Right hindlimb (tissue), 1 donor: ENCODE data around the gene BMP6.
"Not testable (repeated sequence)": the region's sequence is repeated elsewhere in the genome, so short reads cannot be mapped to it uniquely, and the experiment has no call there.

Experiments
- DNase-seq: peaks from one replicate; pipeline ENCODE4 v3.0.0-alpha.2; 2018

The BMP6 gene

DNA sequence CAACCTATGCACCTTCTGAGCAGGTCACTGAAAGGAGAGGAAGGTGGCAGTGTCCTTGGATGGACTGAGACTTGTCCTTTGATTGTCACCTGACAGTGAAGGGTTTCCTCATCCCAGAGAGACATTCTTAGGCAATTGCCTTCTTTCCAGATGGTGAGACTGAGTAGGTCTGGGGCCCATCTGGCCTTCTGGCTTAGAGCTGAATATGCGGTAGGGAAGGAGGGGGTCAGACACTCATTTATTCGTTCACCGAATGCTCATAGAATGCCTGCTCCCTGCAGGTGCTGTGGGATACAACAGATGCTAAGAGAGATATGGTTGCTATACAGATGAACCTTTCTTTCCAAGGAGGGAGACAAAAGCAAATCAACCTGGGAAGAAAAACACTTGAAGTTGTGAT is 76.8 kb downstream of the BMP6 start:
- no peak for DNase-seq

DNA sequence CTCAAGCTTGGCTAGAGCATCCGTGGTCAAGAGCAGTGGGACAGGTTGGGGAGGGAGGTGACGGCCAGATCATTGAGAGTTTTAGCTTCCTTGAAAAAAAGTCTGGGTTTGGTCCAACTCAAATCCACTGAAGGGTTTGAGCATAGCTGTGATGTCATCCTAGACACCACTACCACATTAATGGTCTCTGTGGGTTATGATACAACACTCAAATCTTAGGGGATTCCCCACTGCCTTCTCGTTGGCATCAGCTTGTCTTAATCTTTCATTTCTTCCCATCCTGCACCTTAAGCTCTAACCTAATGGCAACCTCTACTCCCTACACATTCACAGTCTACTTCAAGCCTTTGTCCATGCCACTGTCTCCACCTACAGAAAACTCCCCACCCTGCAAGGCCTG is 77.3 kb downstream of the BMP6 start:
- no peak for DNase-seq

DNA sequence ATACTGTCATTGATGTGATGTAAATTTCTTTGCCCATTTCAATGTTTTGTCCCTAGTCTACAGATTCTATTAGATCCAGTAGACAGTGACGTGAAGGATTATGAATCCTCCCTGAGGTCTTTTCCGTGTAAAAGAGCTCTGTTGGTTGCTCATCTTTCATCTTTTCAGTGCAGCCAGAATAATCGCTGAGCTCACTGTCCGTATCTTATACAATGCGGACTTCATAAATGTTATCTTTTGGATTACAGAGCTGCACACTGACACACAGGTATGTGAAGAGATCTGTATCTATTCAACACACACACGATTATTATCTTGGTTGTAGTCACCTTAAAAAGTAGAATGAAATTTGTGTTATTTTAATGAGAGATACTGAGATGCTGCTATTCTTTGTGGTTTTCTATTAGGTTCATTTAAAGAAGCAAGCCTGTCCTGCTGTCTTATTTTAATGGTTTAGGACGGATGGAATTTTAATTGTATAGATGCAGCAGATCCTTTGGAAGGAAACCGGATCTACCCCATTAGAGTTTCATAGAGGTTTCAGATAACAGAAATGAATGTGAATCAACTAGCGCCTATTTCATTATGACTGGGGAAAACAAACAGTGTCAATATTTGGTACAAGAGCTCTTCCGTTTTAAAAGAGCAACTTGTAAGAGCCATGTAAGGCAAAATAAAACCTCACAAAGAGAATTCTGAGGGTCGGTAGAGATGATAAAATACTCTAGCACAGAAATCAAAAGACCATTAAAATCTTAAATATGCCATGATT is 79.4 kb downstream of the BMP6 start:
- DNase-seq = no peak

DNA sequence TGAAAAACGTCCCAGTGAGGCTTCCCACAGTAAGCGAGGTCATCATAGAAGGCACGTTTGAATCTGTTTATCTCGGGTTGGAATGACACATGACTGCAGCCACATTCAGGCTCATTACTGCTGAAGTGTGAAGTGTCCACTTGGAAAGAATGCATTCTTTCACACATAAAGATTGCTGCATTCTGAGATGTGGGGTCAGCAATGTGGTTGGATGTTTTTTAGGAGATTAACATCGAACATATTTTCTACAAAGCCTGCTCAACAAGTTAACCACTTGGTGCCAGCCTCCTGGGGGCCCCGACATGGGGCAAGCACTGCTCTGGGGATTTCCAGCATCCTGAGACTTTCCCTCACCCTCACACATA is 79.9 kb downstream of the BMP6 start:
- DNase-seq = no peak

DNA sequence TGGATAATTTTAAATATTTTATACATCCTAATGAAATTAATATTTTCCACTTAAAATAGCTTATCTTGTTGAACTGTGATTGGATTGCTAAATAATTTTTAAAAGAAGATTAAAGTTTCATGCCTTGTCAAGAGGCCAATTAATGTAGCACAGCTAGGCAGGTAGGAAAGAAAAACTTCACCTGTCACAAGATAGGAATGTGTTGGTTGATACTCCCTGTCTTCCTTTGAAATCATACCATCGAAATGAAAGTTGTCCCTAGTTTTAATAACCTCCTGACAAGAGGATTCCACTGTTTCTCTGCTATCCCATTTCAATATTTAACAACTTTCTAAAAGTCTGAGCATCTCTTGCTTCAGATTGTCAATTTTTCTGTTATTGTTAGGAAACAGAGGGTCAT is 80.8 kb downstream of the BMP6 start:
- no peak for DNase-seq

DNA sequence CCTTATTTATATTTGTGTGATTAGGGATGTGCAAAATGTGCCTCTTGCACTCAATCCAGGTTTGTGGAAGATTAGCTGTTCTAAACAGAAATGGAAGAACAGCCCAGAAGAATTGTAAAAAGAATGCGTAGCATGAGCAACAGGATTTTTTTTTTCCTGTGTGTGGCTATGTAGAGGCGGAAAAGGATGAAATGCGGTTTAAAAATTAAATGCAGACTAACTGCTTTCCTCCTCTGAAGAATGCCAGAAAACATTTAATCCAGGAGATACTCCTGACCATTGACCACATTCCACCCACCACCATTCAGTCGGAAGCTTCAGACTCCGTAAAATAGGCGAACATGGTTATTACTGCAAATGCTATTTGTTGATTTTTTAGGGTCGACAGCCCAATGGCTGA is 83.4 kb downstream of the BMP6 start:
- DNase-seq = no peak

DNA sequence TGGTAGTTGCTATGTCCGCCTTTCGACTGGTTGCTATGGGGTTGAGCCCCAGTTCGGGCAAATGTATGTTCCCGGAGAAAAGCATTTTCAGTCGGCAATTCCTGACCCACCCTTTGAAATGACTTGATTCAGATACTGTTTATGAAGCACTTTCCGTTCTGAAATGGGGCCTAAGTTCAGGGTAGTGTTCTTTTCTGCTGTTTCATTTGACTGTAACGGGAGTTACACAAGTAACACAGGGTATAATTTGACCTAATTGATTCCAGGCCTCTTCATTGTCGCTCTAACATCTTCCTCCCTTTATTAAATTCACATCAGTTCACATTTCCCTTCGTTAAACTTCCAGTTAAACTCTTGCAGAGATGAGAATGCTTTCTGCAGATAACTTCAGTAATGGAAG is 85.5 kb downstream of the BMP6 start:
- DNase-seq = no peak

DNA sequence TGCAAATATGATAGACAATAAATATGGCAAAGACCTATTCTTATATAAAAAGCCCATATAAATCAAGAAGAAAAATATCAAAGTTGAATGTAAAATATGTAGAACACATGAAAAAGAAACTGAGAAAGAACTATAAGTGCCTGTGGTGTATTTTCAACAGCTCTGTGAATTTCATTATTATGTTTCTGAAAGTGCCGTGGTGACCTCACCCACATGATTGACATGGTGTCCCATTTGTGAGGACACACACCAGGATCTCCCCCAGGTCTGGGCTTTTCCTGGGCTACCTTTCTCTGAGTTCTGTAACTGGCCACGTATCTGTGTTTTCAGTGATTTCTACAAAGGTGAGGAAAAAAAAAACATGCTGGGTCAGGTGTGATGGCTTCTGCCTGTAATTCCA is 86.7 kb downstream of the BMP6 start:
- DNase-seq = no peak

DNA sequence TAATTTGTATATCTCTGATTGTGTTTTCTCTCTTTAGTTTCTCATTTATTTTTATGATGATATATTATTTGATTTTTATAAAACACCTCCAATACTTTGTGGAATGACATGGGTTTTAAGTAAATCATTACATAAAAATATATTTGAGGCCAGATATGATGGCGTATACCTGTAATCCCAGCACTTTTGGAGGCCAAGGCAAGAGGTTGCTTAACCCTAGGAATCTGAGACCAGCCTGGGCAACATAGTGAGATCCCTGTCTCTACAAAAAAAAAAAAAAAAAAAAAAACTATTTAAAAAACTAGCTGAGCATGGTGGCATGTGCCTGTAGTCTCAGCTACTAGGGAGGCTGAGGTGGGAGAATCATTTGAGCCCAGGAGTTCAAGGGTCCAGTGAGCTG is 87.3 kb downstream of the BMP6 start:
- no peak for DNase-seq

DNA sequence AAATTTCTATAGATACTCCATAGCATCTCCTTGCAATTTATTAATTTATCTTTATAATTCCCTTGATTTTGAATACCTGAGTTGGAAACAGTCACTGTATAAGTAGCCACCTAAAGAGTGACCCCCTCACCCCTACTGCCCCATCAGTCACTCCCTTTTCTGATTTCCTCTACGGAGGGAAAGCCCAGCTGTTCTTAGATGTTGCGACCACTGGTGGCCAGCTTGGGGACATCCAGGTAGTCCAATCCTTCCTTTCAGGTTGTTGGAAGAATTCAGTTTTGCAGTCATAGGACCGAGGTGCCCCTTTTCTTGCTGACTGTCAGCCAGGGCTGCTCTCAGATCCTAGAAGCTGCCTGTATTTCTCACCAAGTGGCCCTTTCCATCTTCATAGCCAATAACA is 87.8 kb downstream of the BMP6 start:
- no peak for DNase-seq

DNA sequence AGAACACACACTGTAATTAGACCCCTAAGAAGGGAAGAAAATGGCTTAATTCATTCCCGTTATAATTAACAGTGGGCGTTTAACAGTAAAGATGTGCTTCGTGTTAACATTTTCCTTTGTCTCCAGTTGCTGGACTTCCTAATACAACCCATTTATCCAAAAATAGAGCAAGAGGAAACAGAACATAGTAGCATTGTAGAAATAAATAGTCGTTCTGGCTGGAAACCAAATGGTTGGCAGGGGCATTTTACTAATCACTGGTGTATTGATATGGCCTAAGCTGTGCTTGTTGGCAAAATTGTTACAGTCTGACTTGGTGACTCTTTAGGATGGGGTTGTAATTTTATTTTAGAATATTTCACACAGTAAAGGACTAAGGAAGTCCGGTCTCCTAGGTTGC is 89.8 kb downstream of the BMP6 start:
- DNase-seq = no peak

DNA sequence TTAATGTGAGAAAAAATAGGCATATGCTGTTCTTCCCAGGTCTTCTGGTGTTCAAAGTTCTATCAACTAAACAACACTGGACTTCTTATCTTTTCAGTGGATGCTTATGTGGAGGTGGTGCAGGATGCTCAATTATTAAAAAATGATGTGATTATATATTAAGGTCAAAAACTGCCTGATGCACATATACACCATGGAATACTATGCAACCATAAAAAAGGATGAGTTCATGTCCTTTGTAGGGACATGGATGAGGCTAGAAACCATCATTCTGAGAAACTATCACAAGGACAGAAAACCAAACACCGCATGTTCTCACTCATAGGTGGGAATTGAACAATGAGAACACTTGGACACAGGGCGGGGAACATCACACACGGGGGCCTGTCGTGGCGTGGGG is 91.3 kb downstream of the BMP6 start:
- not testable (repeated sequence) for DNase-seq

DNA sequence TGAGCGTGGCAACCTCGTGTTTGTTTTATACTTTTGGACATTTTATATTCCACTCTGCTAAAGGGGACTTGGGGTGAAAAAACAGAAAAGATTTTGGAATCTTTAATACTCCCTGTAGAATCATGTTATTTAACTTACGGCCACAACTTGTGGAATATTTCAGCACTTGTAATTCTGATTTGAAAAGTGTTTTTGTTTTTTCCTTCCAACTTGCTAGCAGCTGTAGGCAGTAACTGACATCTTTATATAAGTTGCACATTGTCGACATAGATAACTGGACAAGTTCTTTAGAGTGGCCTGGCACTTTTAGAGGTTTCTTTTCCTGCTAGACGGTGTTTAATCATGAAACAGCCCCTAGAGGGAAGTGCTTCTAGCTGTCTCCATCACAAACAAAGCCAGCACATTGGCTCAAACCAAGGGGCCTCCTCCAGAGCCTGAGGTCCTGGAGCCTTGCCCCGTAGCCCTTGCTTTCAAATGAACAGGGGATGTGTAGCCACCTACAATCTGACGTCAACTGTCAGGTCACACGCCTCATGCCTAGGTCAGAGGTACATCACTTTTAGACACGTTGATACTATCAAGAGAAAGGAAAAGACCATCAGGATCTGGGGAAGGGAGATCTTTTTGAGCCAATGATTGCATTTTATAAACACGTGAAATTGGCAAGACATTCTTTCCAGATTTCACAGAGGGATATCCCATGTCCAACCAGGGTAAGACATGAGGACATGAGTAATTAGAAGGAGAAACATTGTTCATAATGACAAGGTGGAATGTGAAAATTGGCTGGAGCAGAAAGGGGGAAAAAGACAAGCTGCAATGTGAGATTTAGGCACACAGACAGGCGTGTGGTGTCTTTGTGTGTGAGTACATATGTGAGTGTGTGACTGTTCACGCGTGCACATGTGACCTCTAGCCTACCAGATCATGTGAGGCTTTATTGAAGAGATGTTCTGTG is 92.6 kb downstream of the BMP6 start:
- DNase-seq = no peak

DNA sequence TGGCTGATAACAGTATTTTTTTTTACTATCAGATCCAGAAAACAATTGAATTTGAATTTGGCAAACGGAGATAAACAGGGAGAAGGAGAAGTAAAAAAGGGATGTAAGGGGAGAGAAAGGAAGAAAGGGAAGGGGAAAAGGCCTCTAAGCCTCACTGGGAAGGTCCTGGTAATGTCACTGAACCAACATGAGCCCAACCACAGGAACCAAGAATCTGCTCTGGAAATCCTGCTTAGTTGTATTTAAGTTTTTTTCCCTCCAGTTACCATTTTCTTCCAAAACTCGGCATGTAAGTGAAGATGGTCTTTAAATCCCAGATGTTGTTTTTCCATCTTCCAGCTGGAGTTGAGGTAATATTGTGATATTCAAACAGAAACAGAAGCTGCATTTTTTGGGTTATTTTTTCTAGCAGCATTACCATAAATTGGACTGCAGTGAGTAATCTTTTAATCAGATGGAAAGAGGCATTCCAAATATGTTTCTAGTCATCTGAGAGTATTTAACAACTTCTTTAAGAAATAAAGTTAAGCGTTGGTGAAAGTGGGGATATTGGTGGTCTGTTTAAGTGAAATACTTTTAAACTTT is 93.6 kb downstream of the BMP6 start:
- DNase-seq = no peak

DNA sequence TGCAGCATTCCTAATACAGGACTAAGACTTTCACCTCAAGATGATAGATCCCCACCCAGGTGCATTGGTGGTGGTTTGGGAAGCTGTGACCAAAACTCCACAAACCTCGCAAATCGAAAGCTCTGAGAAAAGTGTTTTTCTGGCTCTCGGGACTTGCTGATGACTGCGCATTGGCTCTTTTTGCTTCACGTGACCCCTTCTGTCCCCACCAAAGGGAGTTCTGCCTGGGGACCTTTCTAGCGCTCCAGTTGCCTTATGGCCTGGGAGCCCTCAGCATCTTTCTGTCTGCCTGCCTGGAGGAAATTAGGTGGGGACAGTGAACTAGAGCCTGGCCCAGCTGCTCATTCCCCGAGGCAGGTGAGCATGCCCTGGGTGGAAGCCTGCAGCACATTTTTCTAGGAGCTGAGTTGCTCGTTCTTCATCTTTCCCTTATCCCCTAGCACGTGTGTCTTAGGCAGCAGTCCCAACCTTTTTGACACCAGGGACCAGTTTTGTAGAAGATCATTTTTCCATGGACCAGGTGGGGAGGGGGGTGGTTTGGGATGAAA is 94.5 kb downstream of the BMP6 start:
- no peak for DNase-seq

DNA sequence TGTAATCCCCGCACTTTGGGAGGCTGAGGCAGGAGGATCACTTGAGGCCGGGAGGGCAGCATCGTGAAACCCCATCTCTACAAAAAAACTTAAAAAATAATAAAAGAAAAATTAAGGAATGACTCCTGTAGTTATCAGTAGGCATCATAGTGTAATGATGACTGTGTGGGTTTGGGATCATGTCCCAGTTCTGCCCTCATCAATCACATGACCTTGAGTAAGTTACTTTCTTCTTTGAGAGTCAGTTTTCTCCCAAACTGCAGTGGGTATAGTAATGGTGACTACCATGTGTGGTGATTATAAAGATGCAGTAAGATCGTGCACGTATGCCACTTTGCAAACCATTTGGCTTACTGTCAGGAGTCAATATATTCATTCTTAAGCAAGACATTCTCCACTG is 95.5 kb downstream of the BMP6 start:
- no peak for DNase-seq

DNA sequence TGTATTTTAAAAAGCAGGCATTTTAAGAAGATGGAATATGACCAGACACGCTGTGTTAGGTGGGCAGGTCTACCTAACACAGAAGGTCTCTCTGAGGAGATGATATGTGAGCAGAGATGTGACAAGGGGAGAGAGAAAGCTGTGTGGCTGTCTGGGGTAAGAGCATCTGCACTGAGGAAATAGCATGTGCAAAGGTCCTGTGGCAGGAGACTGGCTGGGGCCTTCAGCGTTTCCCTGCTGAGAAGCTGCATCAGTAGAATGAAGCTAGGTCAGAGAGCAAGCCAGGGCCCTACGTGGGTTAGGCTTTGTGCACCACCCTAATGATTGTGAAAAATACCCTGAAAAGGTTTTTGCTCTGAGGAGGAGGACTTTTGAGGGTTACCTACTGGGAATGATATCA is 97.7 kb downstream of the BMP6 start:
- no peak for DNase-seq

DNA sequence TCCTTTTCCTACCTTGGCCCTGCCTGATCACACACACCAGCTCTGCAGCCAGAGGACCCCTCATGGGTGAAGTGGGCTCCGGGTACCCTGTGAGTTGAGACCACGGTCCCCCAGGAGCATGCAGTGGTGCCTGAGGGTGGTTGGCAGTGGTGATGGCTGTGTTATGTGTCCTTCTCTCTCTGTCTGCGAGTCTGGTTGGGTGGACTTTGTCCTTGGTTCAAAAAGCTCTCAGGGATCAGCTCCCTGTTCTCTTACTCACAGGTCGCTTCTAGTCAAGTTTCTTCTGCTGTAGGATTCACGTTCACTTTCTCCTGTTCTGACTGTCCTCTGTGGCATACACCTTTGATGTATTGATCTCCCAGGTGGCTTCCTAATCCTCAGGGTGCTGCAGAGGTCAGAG is 100.1 kb downstream of the BMP6 start:
- no peak for DNase-seq

DNA sequence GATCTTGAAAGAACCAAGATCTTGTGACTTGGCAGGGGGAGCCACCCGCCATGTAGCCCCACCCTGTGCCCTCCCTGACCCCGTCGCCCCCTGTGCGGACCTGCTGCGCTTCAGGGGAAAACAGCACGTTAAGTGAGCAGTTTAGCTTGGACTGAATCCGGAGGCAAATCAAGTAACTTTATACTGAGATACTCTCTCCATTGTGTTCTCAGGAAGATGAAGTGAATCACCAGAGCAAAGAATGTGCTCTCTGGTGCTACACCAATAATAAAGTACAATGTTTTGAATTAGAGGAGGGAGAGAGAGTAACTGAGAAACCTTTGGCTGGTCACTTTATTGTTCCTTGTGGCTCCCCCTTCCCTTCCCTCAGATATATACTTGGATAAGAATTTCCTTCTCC is 101.2 kb downstream of the BMP6 start:
- no peak for DNase-seq

DNA sequence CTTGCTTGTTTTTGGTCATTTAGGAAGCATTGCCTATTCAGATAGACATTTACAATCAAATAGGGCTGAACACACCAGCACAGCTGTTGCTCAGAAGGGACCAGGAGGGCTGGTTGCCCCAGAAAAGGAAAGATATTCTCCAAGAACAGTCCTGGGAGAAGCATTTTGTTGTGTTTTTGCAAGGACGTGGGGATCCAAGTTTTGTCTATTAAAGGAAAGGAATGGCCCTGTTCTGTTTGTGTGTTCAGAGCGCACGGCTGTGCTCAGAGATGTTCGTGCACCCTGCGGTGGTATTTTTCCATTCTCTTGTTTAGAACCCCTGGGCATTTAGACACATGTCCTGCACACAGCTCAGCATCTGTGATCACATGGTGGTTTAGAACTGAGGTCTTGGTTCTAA is 102.2 kb downstream of the BMP6 start:
- DNase-seq = no peak

DNA sequence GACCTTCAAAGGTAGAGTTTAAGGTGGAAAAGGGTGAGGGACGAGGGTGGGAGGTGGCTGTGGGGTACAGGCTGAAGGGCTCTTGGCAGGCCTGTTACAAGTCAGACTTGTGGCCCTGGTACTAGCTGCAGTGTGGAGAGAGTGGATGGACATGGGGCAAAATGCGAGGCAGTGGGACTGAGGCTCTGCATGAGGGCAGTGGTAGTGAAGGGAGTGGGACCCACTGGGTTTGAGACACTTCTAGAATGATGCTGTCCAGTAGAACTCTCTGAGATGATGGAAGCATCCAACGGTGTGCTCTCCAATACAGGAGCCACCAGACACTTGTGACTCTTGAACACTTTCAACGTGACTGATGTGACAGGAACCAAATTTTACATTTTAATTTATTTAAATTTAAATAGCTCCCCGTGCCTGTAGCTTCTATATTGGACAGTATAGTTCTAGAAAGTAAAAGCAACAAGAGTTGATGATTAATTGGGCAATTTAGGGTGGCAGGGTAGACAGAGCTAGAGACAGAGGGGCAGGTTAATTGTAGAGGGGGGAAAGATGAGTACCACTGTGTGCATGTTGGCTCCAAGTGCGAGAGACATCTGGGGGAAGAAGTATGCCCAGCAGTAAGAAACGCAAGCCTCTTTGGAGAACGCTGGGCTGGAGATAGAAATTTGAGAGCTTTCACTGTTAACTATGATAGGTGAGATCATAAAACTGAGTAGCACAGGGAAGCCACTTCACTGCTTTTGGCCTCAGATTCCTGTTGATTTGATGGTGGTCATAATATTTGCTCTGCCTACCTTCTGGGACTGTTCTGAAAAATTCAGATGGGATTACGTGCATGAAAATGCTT is 107.2 kb downstream of the BMP6 start:
- DNase-seq = no peak

DNA sequence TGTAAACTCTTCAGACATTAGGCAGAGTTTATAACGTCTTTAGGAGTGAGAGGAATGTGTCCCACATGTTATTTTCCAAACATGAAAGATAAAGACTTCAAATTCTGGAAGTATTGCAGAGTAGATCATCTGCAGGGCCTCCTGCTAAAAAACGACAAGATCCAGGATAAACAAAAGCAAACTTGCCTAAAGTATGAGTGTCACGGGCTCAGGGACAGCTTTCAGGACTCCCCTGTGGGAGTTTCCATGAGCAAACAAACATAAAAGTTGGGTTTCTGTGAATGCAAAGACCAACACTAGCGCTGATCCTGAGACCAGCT is 107.8 kb downstream of the BMP6 start:
- DNase-seq = no peak
